Activated CD4-positive, alpha-beta memory T cell treated with anti-CD3 and anti-CD28 coated beads, Interleukin-2, amount 10 ng/mL, durations not matched to agents 7 days and 5 days (primary cell): ENCODE data around the gene RBM11. TPM values are rescaled to one million over a fixed set of nuclear protein-coding genes. Genes with fewer than 3 reads are reported as not detected.

ENCODE experiments used
- CTCF ChIA-PET: fragments of 350-600 bp; sonication (Branson Sonifier 250); formaldehyde crosslinking; loops from one replicate; lab custom pipeline; 2021; ENCODE audit warnings: antibody characterized with exemption, inconsistent platforms; lab: Charles Lee
- POLR2A ChIA-PET: fragments of 350-600 bp; sonication (Branson Sonifier 250); formaldehyde crosslinking; loops from one replicate; lab custom pipeline; 2021; ENCODE audit warnings: antibody characterized with exemption; lab: Charles Lee
- DNase-seq: peaks from one replicate; pipeline ENCODE4 v3.0.0-alpha.2; 2020
- H3K27ac Mint-ChIP-seq: one replicate; pipeline ENCODE4 v1.8.0; 2021; ENCODE audit warnings: mild to moderate bottlenecking, mixed read lengths
- H3K27me3 Mint-ChIP-seq: one replicate; pipeline ENCODE4 v1.8.0; 2021; ENCODE audit warnings: mixed read lengths
- H3K36me3 Mint-ChIP-seq: one replicate; pipeline ENCODE4 v1.8.0; 2021; ENCODE audit warnings: low read depth, mixed read lengths
- H3K4me1 Mint-ChIP-seq: one replicate; pipeline ENCODE4 v1.8.0; 2021; ENCODE audit warnings: mixed read lengths
- H3K4me3 Mint-ChIP-seq: one replicate; pipeline ENCODE4 v1.8.0; 2021; ENCODE audit warnings: mild to moderate bottlenecking, mixed read lengths
- H3K9me3 Mint-ChIP-seq: one replicate; pipeline ENCODE4 v1.8.0; 2021; ENCODE audit warnings: mixed read lengths
- total RNA-seq, 2 experiments: library from RNA; stranded (reverse); gene quantifications; one replicate each; pipeline ENCODE4 v1.2.3, GENCODE V29; 2021

Gene RBM11
- total RNA-seq, 2 experiments from 2014 or later = 0.38 to 0.88 TPM

DNA sequence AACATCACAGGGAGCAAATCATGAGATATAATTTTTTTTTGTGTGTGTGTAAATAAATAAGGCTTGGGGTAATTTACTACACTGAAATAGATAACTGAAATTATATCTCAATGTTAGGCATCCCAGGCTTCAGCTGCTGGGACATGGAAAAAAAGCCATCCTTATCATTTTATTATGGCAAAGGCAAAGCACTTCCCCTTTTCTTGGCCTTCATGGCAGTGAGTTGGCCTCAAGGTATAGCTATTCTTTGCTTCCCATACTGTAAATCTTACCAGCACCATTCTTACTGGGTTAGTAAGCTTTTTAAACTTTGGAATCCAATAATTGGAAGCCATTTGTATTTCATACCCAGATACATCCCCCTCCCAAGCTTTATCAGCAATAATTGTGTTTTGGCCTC lies 29.0 kb downstream of the RBM11 start:
- Mint-ChIP-seq H3K27me3 (peaks cover 19% of the 10 kb centered on the region), H3K36me3 (no peaks in the 10 kb centered on the region), H3K9me3 (no peaks in the 10 kb centered on the region), H3K4me1 (no peaks in the 10 kb centered on the region), H3K4me3 (no peak overlapping the region), H3K27ac (no peak overlapping the region)
- POLR2A ChIA-PET = no interaction called here
- DNase-seq = no peak
- CTCF ChIA-PET = interaction anchor here (1.1 kb wide), 1 partner anchor 9 kb away, joined by 3 read pairs; no protein-coding TSS in a partner anchor

DNA sequence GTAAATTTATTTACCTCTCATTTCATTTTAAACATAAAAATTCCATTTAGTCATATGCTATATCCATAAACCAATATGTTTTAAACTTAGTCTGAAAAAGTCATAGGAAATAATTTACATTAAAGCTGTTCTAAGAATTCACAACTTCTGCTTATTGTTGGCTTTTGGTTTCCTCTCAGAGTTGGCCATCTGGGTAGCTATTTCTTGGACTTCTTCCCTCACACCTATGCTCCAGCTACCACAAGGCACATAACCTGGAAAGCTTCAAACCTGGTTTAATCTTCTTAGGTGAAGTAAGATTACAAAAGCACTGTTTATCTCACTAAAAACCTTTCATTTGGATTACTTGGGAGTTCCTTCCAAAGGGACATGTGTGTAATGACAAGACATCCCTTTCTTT lies 29.8 kb downstream of the RBM11 start:
- no peaks in the 10 kb centered on the region for H3K9me3 Mint-ChIP-seq
- H3K27ac Mint-ChIP-seq = no peak overlapping the region
- no peaks in the 10 kb centered on the region for H3K4me1 Mint-ChIP-seq
- peaks cover 23% of the 10 kb centered on the region for H3K27me3 Mint-ChIP-seq
- no peak overlapping the region for H3K4me3 Mint-ChIP-seq
- ChIA-PET POLR2A (no interaction called here), CTCF (interaction anchor here (1.6 kb wide), 1 partner anchor 14 kb away, joined by 4 read pairs; no protein-coding TSS in a partner anchor)
- no peak for DNase-seq
- no peaks in the 10 kb centered on the region for H3K36me3 Mint-ChIP-seq

DNA sequence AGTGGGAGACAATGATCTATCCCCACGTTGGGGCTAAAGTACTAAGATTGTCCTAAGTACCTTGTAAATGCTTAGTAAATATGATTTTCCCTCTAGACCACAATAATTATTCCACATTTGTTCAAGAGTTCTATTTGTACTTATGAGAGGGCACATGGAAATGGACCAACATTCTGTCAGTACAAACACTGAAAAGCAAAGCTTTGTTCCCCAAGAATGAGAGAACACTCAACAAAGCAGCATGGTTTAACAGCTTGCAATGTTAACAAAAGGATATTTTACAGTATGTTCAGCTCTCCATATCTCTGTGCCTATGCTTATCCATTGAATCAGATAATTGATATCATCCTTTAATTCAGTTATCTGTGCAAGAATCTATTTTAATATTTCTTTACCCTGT lies 35.4 kb downstream of the RBM11 start:
- Mint-ChIP-seq H3K36me3 (no peaks in the 10 kb centered on the region), H3K9me3 (no peaks in the 10 kb centered on the region), H3K27ac (no peak overlapping the region), H3K4me3 (no peak overlapping the region), H3K27me3 (peaks cover 23% of the 10 kb centered on the region), H3K4me1 (peaks cover 3% of the 10 kb centered on the region)
- no peak for DNase-seq
- ChIA-PET CTCF (no interaction called here), POLR2A (no interaction called here)

GRCh38 chr21:14259747-14260146 lies 43.8 kb downstream of the RBM11 start:
- Mint-ChIP-seq H3K27ac (no peak overlapping the region), H3K4me1 (no peaks in the 10 kb centered on the region), H3K4me3 (no peak overlapping the region), H3K36me3 (no peaks in the 10 kb centered on the region), H3K9me3 (no peaks in the 10 kb centered on the region), H3K27me3 (peaks cover 9% of the 10 kb centered on the region)
- ChIA-PET POLR2A (no interaction called here), CTCF (interaction anchor here (1.5 to 2.0 kb wide), 2 partner anchors 14 to 1223 kb away, joined by 4 to 5 read pairs; no protein-coding TSS in a partner anchor)
- DNase-seq = no peak

GRCh38 chr21:14260174-14260764 lies 44.3 kb downstream of the RBM11 start:
- Mint-ChIP-seq H3K27ac (no peak overlapping the region), H3K4me1 (no peaks in the 10 kb centered on the region), H3K4me3 (no peak overlapping the region), H3K27me3 (peaks cover 9% of the 10 kb centered on the region), H3K36me3 (no peaks in the 10 kb centered on the region), H3K9me3 (no peaks in the 10 kb centered on the region)
- ChIA-PET CTCF (interaction anchor here (1.5 to 2.0 kb wide), 2 partner anchors 14 to 1222 kb away, joined by 4 to 5 read pairs; no protein-coding TSS in a partner anchor), POLR2A (interaction anchor here (0.6 kb wide), 1 partner anchor 1122 kb away, joined by 4 read pairs; no protein-coding TSS in a partner anchor)
- no peak for DNase-seq

DNA sequence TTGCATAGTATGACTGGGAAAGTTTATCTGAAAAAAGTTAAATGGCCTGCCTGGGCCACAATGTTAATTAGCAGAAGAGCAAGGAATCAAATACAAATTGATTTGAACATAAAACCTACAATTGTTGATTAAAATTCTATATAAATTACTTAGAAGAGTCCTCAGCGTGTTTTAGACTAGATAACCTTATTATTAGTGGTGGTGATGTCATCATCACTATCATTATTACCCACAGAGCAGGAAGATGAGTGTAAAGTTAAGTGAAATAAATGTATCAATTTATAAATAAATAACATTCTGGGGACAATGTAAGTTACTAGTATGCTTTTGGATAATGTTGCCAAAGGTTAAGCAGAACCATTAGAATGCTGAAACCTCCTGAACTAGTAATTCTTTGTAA lies 46.1 kb downstream of the RBM11 start:
- H3K27ac Mint-ChIP-seq = no peak overlapping the region
- ChIA-PET POLR2A (no interaction called here), CTCF (no interaction called here)
- H3K27me3 Mint-ChIP-seq = peaks cover 14% of the 10 kb centered on the region
- H3K9me3 Mint-ChIP-seq = no peaks in the 10 kb centered on the region
- H3K36me3 Mint-ChIP-seq = no peaks in the 10 kb centered on the region
- no peak for DNase-seq
- no peak overlapping the region for H3K4me3 Mint-ChIP-seq
- no peaks in the 10 kb centered on the region for H3K4me1 Mint-ChIP-seq

DNA sequence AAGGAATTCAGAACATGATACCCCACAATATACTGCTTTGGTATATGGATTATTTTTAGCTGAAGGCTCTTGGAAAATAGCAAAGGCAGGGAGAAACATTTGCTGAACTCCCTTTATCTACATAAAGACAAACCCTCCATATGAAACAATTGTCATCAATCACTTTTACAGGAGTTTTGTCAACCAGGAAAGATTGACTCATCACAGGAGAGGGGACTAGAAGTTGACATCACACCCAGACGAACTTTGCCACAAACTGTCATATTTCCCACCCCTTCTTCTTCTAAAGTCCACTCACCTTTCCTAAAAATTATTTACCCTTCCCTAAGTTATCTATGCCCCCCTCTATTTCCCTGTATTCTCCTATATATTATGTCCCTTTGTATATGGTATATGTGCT lies 47.9 kb downstream of the RBM11 start:
- H3K9me3 Mint-ChIP-seq = no peaks in the 10 kb centered on the region
- ChIA-PET CTCF (no interaction called here), POLR2A (no interaction called here)
- H3K36me3 Mint-ChIP-seq = no peaks in the 10 kb centered on the region
- H3K27ac Mint-ChIP-seq = no peak overlapping the region
- DNase-seq = no peak
- H3K4me3 Mint-ChIP-seq = no peak overlapping the region
- H3K4me1 Mint-ChIP-seq = no peaks in the 10 kb centered on the region
- H3K27me3 Mint-ChIP-seq = peaks cover 12% of the 10 kb centered on the region

DNA sequence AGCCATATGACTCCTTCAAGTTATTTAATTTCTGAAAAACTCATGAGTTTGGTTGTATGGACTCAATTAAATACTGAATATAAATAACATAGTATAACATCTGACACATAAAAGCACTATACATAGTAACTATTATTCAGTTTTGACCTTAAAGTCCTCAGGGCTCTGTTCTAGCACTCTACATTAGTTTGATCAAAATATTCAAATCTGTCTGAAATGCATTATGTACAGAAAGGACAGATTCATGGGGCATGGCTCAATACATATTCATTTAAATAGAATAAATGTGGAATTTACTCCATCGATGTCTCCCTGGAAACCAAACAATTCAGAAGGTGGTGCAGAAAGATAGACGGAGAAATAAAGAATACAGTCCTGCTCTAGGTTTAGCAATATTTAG lies 49.1 kb downstream of the RBM11 start:
- H3K27me3 Mint-ChIP-seq = peaks cover 12% of the 10 kb centered on the region
- no peaks in the 10 kb centered on the region for H3K9me3 Mint-ChIP-seq
- H3K36me3 Mint-ChIP-seq = no peaks in the 10 kb centered on the region
- ChIA-PET POLR2A (no interaction called here), CTCF (no interaction called here)
- no peaks in the 10 kb centered on the region for H3K4me1 Mint-ChIP-seq
- H3K27ac Mint-ChIP-seq = no peak overlapping the region
- no peak for DNase-seq
- no peak overlapping the region for H3K4me3 Mint-ChIP-seq

- H3K4me1 Mint-ChIP-seq = no peaks in the 10 kb centered on the region
- POLR2A ChIA-PET = no interaction called here
- no peak for DNase-seq
- no peak overlapping the region for H3K27ac Mint-ChIP-seq
- no peaks in the 10 kb centered on the region for H3K9me3 Mint-ChIP-seq
- CTCF ChIA-PET = no interaction called here
- peaks cover 16% of the 10 kb centered on the region for H3K27me3 Mint-ChIP-seq
- H3K36me3 Mint-ChIP-seq = no peaks in the 10 kb centered on the region
- no peak overlapping the region for H3K4me3 Mint-ChIP-seq
Observed at GRCh38 chr21:14267076-14267475, 51.1 kb downstream of the RBM11 start.

- H3K27me3 Mint-ChIP-seq = peaks cover 29% of the 10 kb centered on the region
- no peaks in the 10 kb centered on the region for H3K9me3 Mint-ChIP-seq
- H3K27ac Mint-ChIP-seq = no peak overlapping the region
- no peaks in the 10 kb centered on the region for H3K36me3 Mint-ChIP-seq
- H3K4me1 Mint-ChIP-seq = no peaks in the 10 kb centered on the region
- CTCF ChIA-PET = no interaction called here
- H3K4me3 Mint-ChIP-seq = no peak overlapping the region
- POLR2A ChIA-PET = no interaction called here
- no peak for DNase-seq
Observed at GRCh38 chr21:14270631-14271030, 54.7 kb downstream of the RBM11 start.

- no peak for DNase-seq
- Mint-ChIP-seq H3K4me3 (no peak overlapping the region), H3K4me1 (no peaks in the 10 kb centered on the region), H3K27ac (no peak overlapping the region), H3K27me3 (peaks cover 32% of the 10 kb centered on the region), H3K9me3 (no peaks in the 10 kb centered on the region), H3K36me3 (no peaks in the 10 kb centered on the region)
- POLR2A ChIA-PET = no interaction called here
- CTCF ChIA-PET = no interaction called here
Observed at GRCh38 chr21:14271053-14271452, 55.1 kb downstream of the RBM11 start.

GRCh38 chr21:14271641-14272040 lies 55.7 kb downstream of the RBM11 start:
- POLR2A ChIA-PET = no interaction called here
- H3K36me3 Mint-ChIP-seq = no peaks in the 10 kb centered on the region
- H3K4me1 Mint-ChIP-seq = no peaks in the 10 kb centered on the region
- DNase-seq = no peak
- no peak overlapping the region for H3K27ac Mint-ChIP-seq
- H3K27me3 Mint-ChIP-seq = peaks cover 28% of the 10 kb centered on the region
- H3K9me3 Mint-ChIP-seq = no peaks in the 10 kb centered on the region
- H3K4me3 Mint-ChIP-seq = no peak overlapping the region
- CTCF ChIA-PET = no interaction called here

DNA sequence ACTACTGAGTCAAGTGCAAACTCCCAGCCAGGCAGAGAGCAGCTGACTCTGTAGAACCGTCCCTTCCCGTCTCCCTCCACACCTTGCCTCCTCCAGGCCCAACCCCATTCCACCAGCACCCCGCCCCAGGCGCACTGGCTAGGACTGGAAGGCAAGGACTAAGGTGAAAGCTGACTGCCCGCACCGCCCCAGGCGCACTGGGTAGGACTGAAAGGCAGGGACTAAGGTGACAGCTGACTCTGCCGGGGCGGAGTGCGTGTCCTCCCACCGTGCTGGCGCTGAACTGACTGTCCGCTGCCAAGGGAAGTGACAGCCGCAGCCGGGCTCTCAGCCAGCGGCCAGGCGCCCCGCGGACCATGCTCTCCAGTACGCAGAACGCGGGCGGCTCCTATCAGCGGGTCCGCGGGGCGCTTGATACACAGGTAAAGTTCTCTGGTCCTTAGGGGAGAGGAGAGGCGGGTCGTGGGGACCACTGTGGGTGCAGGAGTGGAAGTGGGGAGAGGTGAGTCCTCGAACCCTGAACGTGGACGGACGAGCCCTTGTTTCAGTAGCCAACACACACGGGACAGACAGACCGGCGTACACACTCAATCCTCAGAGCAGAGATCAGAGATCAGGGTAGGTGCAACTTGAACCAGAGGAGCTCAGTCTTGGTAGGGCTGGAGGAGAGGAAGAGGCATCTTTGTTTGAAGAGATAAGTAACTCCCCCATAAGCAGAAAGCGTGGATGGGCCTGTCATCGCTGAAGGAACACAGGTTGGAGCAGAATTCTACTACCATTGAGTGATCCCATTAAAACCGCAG lies 58.0 kb downstream of the RBM11 start:
- no peak overlapping the region for H3K4me3 Mint-ChIP-seq
- no peaks in the 10 kb centered on the region for H3K36me3 Mint-ChIP-seq
- no peak for DNase-seq
- H3K9me3 Mint-ChIP-seq = no peaks in the 10 kb centered on the region
- H3K4me1 Mint-ChIP-seq = no peaks in the 10 kb centered on the region
- POLR2A ChIA-PET = no interaction called here
- peaks cover 28% of the 10 kb centered on the region for H3K27me3 Mint-ChIP-seq
- CTCF ChIA-PET = interaction anchor here (1.2 kb wide), 1 partner anchor 20 kb away, joined by 3 read pairs; no protein-coding TSS in a partner anchor
- no peak overlapping the region for H3K27ac Mint-ChIP-seq
